ENCODE measurements around the gene MTARC2. TPM values are rescaled to one million over a fixed set of nuclear protein-coding genes. Genes with fewer than 3 reads are reported as not detected.
"Not testable (repeated sequence)": the region's sequence is repeated elsewhere in the genome, so short reads cannot be mapped to it uniquely, and the experiment has no call there.

Gene MTARC2
- total and polyA plus RNA-seq, 2 experiments from 2014 or later: 1.9 to 4.8 TPM

DNA sequence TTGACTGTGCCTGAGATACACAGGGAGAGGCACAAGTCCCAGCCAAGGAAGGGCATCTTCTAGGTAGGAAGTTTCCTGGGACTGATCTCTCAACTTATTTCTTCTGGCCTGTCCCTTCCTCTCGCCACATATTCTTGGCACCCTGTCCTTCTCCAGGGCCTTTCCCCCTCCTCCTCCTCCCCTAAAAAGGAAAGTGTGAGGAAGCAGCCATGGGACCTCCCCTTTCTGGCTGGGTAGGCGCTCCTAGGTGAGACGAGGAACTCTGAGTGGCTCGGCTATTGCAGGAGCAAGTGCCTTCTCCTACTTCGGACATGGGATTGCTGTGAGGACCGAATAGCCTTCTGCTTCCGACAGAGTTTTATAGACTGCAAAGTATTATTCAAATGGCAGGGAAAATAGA is 15.5 kb upstream of the MTARC2 start:
- Histone ChIP-seq H3F3A (ENCODE audit: insufficient read depth) (peaks cover 6% of the 10 kb centered on the region; the same call in 1 of the 2 replicates), H3K79me2 (ENCODE audit: insufficient read depth) (no peaks in the 10 kb centered on the region), H3K9me2 (ENCODE audit: insufficient read depth) (no peaks in the 10 kb centered on the region), H3K4me1 (ENCODE audit: insufficient read depth) (peaks cover 21% of the 10 kb centered on the region), H3K4me3 (peak overlapping the region; percentile 60), H3K9me3 (ENCODE audit: low read depth) (no peaks in the 10 kb centered on the region), H4K20me1 (ENCODE audit: insufficient read depth) (no peaks in the 10 kb centered on the region), H3K27ac (peak overlapping the region; percentile 32; the same call in 1 of the 2 replicates), H2AFZ (peak overlapping the region; percentile 93), H3K27me3 (replicated peaks; ENCODE audit: insufficient read depth) (no peaks in the 10 kb centered on the region), H3K36me3 (ENCODE audit: low read depth) (no peaks in the 10 kb centered on the region), H3K9ac (no peak overlapping the region), H3K4me2 (ENCODE audit: unreplicated experiment) (peak overlapping the region; percentile 77)
- TF ChIP-seq EZH2 (IDR thresholded peaks at IDR 0.05; ENCODE audit: insufficient read depth, poor library complexity, severe bottlenecking) (no peak), EZH2phosphoT487 (IDR thresholded peaks at IDR 0.05; ENCODE audit: insufficient read depth, low read depth) (no peak)
- 64 to 77% methylated on average over 7 of the region's 7 CpGs for WGBS, 2 experiments (ENCODE audit: low coverage in 1 of 2, low lambda C conversion rate in 2 of 2, missing lambda C conversion rate in 2 of 2)
- in situ Hi-C loops (cut with MboI): no loop called here
- no peak for DNase-seq

DNA sequence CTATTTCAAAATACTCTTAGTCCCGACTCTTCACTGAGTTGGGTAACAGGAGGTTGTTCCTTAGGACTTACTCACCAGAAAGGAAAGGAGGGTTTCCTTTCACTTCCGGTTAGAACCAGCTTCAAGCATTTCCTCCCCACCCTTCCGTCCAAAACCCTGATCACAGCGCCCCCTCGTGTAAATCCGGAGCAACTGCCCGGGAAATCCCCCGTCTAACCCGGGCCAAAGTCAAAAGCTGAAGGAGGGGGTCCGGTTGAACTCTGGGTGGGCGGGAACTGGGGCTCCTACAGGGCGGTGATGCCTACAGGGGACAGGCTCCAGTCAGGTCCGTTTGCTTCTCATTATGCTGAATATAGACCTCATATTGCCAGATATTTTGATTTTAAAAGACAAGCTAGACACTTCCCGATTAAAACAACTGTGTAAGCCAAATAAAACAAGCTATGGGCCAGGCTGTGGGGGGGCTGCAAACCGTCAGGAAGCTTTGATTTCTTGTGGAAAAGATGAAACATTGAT is 15.0 kb upstream of the MTARC2 start:
- Histone ChIP-seq H4K20me1 (ENCODE audit: insufficient read depth) (no peaks in the 10 kb centered on the region), H3K4me1 (ENCODE audit: insufficient read depth) (peaks cover 21% of the 10 kb centered on the region), H3K27ac (peak overlapping the region; percentile 12), H3K4me3 (peak overlapping the region; percentile 60), H3K36me3 (ENCODE audit: low read depth) (no peaks in the 10 kb centered on the region), H3K27me3 (replicated peaks; ENCODE audit: insufficient read depth) (no peaks in the 10 kb centered on the region), H3K79me2 (ENCODE audit: insufficient read depth) (no peaks in the 10 kb centered on the region), H3K9ac (peak overlapping the region; percentile 57), H3K4me2 (ENCODE audit: unreplicated experiment) (peak overlapping the region; percentile 77), H3K9me3 (ENCODE audit: low read depth) (no peaks in the 10 kb centered on the region), H3K9me2 (ENCODE audit: insufficient read depth) (no peaks in the 10 kb centered on the region), H3F3A (ENCODE audit: insufficient read depth) (peaks cover 6% of the 10 kb centered on the region; the same call in 1 of the 2 replicates), H2AFZ (peak overlapping the region; percentile 93)
- DNase-seq: peak; percentile 95
- in situ Hi-C loops (cut with MboI): no loop called here
- WGBS, 2 experiments (ENCODE audit: low coverage in 1 of 2, low lambda C conversion rate in 2 of 2, missing lambda C conversion rate in 2 of 2): 0 to 1% methylated on average over 12 to 15 of the region's 15 CpGs
- TF ChIP-seq EZH2phosphoT487 (IDR thresholded peaks at IDR 0.05; ENCODE audit: insufficient read depth, low read depth) (no peak), EZH2 (IDR thresholded peaks at IDR 0.05; ENCODE audit: insufficient read depth, poor library complexity, severe bottlenecking) (no peak)

DNA sequence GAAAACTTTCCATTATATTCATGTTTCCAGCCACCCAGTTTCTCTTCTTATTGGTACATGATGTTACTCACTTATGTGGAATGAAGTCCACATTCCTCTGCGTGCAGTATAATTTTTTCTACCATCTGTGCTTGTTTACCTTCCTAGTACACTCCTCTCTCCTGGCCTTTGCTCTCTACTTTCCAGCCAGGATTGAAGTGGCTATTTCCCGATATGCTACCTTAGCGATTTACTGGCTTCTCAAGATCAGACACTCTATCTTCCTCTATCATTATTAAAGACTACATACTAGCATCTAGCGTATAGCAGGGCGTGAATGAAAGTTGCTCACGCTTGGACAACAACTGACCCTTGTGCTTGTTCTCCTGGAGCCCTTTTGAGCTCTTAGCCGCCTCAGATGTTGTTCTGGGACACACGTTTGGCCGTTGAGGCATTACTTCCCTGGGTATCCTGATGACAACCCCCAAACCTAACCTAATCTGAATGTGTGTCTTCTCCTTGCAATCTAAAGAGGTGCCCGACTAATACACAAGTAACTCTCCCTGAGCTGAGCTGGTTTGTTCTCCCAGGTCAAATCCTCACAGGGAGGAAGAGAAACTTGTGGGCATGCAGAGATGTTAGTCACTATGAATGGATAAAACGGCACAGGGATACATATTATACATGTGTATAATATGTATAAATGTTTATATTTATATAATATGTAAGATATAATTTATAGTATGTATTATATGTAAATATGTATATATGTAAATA is 13.4 kb upstream of the MTARC2 start:
- Histone ChIP-seq H3K4me3 (no peak overlapping the region), H3K79me2 (ENCODE audit: insufficient read depth) (no peaks in the 10 kb centered on the region), H3K27ac (peak overlapping the region; percentile 18; the same call in 1 of the 2 replicates), H3K4me2 (ENCODE audit: unreplicated experiment) (peak overlapping the region; percentile 39), H3K9ac (no peak overlapping the region), H3K36me3 (ENCODE audit: low read depth) (no peaks in the 10 kb centered on the region), H3K27me3 (replicated peaks; ENCODE audit: insufficient read depth) (no peaks in the 10 kb centered on the region), H4K20me1 (ENCODE audit: insufficient read depth) (no peaks in the 10 kb centered on the region), H3K9me2 (ENCODE audit: insufficient read depth) (no peaks in the 10 kb centered on the region), H3F3A (ENCODE audit: insufficient read depth) (peaks cover 6% of the 10 kb centered on the region; the same call in 1 of the 2 replicates), H3K9me3 (ENCODE audit: low read depth) (no peaks in the 10 kb centered on the region), H3K4me1 (ENCODE audit: insufficient read depth) (peaks cover 21% of the 10 kb centered on the region), H2AFZ (peak overlapping the region; percentile 93)
- no peak for TF ChIP-seq EZH2 (IDR thresholded peaks at IDR 0.05; ENCODE audit: insufficient read depth, poor library complexity, severe bottlenecking)
- no peak for TF ChIP-seq EZH2phosphoT487 (IDR thresholded peaks at IDR 0.05; ENCODE audit: insufficient read depth, low read depth)
- 86 to 88% methylated on average over 11 of the region's 11 CpGs for WGBS, 2 experiments (ENCODE audit: low coverage in 1 of 2, low lambda C conversion rate in 2 of 2, missing lambda C conversion rate in 2 of 2)
- DNase-seq: peak; percentile 72
- in situ Hi-C loops (cut with MboI): no loop called here

DNA sequence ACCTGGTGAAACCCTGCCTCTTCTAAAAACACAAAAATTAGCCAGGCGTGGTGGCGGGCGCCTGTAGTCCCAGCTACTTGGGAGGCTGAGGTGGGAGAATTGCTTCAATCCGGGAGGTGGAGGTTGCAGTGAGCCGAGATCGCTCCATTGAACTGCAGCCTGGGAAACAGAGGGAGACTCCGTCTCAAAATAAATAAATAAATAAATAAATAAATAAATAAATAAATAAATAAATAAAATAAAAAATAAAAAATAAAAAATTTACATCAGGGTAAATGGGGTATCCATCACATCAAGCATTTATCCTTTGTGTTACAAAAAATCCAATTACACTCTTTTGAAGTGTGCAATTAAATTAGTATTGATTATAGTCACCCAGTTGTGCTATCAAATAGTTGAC is 11.8 kb upstream of the MTARC2 start:
- H3K27ac ChIP-seq; H3K9me2 ChIP-seq (ENCODE audit: insufficient read depth); H2AFZ ChIP-seq; DNase-seq; H3K79me2 ChIP-seq (ENCODE audit: insufficient read depth); H3K27me3 ChIP-seq (replicated peaks; ENCODE audit: insufficient read depth); H3K4me3 ChIP-seq; in situ Hi-C loops (cut with MboI); H3K9ac ChIP-seq; H4K20me1 ChIP-seq (ENCODE audit: insufficient read depth); H3F3A ChIP-seq (ENCODE audit: insufficient read depth); H3K4me2 ChIP-seq (ENCODE audit: unreplicated experiment); H3K9me3 ChIP-seq (ENCODE audit: low read depth); H3K36me3 ChIP-seq (ENCODE audit: low read depth): not testable (repeated sequence)
- peaks cover 21% of the 10 kb centered on the region for H3K4me1 ChIP-seq (ENCODE audit: insufficient read depth)
- 93 to 97% methylated on average over 6 to 7 of the region's 7 CpGs for WGBS, 2 experiments (ENCODE audit: low coverage in 1 of 2, low lambda C conversion rate in 2 of 2, missing lambda C conversion rate in 2 of 2)

All from GM23248 (cell line).